HG03196 (cell line): Measurements from ENCODE around the gene CHST2.
"Not testable (repeated sequence)": the region's sequence is repeated elsewhere in the genome, so short reads cannot be mapped to it uniquely, and the experiment has no call there.

Experiments
- ATAC-seq: cut with Tn5 transposase; IDR thresholded peaks from one replicate; pipeline ENCODE4 v1.9.1; 2021; ENCODE audit not compliant: unreplicated experiment

Gene CHST2

DNA sequence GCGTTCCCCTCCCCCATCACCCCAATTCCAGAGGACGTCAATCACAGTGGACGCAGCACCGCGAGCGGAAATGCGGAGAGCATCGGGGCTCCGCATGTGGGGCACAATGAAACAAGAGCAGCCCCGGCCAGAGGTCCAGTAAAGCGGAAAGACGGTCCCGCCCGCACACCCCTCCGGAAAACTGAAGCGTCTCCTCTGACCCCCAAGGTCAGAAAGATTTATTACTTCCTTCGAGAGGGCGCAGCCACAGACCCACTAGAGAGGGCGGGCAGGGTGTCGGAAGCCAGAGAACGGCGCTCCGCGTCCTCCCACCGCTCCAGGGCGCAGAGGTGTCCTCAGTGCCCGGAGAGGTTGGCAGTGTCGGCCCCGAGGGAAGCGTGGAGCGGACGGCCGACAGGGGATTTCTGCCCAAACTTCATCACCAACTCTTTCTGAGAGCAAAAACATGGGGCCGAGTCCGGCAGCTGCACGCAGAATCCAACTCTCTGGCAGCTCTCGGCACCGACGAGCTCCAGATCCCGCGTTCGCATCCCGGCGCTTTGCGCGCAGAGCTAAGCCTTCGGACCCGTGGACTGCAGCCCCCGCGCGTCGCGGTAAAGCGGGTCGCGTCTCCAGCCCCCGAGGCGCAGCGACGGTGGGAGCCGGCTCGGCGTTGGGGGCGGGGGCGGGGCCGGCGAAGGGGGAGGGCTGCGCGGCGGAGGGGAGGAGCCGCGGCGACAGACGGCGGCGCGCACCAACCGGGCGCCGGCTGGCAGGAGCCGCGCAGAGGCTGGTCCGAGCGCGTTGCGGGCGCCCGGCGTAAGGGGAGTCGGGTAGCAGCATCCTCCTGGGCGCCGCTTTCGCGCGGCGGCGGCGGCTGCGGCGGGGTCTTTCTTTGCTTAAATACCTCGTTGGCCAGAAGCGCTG lies at the start of gene CHST2:
Gene CHST2 (plus strand): TSS at position 763 of the 906 bp plus-strand sequence. CDS start 1,046 bp downstream, outside the sequence.
- ATAC-seq: peak; percentile 84

DNA sequence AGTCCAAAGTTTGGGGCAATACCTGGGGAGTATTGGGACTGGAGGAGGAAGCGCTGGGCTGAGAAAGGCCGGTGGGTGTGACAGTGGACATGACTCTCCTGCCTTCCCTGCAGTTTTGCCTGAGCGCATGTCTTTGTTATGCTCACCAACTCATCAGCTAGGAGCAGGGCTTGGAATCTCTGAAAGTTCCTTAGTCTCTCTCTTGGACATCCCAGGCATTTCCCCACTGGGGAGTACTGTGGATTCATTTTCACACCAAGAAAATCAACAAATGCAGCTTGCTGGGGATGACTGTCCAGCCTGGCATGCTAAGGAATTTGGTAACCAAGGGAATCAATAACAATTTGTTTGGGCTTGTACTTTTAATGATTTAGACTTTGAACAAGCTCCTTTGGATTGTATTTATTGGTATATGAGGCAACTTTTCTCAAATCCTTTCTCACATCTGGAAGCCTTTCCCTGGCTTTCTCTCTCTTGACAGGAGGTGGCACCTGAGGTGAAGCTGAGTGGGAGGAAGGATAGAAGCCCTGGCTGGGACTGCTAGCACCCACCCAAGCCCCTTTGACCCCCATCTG lies 48.5 kb upstream of the CHST2 start:
- ATAC-seq: no peak

GRCh38 chr3:143071776-143072175 lies 47.8 kb upstream of the CHST2 start:
- no peak for ATAC-seq

DNA sequence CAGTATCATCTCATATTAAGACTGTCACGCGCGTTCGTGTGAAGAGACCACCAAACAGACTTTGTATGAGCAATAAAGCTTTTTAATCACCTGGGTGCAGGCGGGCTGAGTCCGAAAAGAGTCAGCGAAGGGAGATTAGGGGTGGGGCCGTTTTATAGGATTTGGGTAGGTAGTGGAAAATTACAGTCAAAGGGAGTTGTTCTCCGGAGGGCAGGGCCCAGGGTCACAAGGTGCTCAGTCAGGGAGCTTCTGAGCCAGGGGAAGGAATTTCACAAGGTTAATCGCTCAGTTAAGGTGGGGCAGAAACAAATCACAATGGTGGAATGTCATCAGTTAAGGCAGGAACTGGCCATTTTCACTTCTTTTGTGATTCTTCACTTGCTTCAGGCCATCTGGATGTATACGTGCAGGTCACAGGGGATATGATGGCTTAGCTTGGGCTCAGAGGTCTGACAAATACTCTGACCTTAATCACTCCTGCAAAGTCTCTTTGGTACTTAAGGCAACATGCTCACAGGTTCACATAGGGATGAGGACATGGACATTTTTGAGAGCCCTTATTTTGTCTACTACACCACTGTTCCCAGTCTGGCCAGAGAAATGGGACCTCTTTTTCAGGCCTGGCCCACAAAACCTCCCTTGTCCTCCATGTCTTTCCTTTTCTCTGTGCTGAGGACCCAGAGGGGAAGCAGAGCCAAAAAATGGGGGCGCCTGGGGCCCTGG lies 47.1 kb upstream of the CHST2 start:
- ATAC-seq: not testable (repeated sequence)

- not testable (repeated sequence) for ATAC-seq
Measured at GRCh38 chr3:143073541-143073940, 46.0 kb upstream of the CHST2 start.

DNA sequence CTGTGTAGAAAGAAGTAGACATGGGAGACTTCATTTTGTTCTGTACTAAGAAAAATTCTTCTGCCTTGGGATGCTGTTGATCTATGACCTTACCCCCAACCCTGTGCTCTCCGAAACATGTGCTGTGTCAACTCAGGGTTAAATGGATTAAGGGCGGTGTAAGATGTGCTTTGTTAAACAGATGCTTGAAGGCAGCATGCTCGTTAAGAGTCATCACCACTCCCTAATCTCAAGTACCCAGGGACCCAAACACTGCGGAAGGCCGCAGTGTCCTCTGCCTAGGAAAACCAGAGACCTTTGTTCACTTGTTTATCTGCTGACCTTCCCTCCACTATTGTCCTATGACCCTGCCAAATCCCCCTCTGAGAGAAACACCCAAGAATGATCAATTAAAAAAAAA lies 45.6 kb upstream of the CHST2 start:
- not testable (repeated sequence) for ATAC-seq

DNA sequence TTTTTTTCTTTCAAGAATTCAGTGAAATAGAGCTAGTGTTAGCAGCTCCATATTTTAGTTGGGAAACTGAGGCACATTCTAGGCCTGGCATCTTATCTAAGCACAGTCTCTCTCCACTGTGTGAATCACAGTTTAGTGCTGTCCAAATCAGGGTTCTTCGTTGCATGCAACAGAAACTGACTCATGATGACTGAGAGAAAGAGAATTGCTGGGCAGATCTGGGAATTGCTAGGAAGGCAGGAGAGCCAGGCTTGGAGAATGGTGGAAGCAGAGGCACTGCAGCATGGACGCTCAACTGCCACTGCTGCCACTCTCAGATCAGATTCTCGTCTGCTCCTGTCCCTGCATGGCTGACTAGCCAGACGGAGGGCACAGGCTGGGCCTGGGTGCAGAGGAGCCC lies 40.7 kb upstream of the CHST2 start:
- ATAC-seq: no peak

DNA sequence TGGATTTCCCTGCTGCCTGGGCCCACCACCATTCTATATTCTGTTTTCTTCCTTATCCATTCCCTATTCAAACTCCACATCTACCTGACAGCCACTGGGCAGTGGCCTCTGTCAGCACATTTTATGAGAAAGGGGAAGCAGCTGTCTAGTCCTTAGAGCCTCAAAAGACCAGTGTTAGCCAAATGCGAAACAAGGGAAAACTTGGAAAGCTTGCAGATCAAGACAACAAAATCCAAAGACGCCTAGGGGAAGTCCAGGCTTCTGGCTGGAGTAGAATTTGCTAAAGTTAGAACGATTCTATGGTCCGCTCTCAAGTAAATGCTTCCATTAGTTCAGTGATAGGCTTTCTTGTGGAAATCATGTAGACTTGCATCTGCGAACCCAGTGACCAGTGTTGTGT lies 39.4 kb upstream of the CHST2 start:
- ATAC-seq: no peak

DNA sequence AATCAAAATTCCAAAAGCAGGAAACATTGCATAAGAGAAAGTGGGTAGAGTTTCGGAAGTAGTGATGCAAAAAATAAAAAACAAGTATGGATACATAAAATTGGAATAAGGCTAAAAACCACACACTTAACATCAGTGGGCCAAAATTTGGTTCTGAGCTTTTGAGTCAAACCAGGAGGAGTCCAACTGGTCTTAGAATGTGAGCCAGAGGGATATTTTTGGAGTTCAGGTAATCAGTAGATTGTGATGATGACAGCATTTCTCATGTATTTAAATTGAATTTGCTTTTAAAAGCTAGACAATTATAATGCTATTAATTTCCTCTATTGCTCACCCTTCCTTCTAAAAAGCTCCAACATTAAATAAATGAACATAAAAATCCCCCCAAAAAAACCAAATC lies 38.2 kb upstream of the CHST2 start:
- ATAC-seq: no peak

- ATAC-seq: peak; percentile 79
Measured at GRCh38 chr3:143081844-143082778, 37.5 kb upstream of the CHST2 start.

DNA sequence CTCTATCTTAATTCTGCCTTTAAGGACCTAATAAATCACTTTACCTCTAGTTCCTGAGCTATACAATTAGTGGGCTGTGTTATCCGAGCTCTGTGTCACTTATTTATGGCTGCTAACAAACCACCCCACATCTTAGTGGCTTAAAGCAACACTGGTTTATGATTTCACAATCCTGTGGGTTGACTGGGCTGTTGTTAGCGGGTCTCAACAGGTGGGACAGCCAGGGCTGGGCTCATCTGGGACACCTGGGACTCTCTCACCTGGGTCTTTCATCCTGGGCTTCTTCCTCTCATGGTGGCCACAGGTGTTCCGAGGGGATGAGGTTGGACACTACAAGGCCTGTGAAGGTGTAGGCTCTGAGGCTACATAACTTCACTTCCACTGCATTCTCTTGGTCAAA lies 35.8 kb upstream of the CHST2 start:
- no peak for ATAC-seq

GRCh38 chr3:143084856-143085731 lies 34.5 kb upstream of the CHST2 start:
- peak; percentile 71 for ATAC-seq

DNA sequence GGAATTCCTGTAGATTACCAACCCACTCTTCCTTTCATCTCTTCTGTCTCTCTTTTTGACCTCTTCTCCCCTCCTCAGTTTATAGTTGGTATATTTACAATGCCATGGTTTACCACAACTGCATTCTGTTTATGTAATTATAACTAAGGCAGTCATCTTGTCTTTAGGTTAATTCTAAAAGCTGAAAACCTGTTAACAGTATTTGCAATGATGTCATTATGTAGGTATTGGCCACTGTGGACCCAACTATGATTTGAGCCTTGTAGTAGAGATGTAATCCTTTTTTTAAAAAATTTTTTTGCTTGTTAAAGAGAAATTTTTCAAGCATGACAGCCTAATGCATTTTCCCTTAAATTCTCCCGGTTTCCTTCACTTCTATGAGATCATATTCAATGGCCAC lies 30.7 kb upstream of the CHST2 start:
- ATAC-seq: no peak

DNA sequence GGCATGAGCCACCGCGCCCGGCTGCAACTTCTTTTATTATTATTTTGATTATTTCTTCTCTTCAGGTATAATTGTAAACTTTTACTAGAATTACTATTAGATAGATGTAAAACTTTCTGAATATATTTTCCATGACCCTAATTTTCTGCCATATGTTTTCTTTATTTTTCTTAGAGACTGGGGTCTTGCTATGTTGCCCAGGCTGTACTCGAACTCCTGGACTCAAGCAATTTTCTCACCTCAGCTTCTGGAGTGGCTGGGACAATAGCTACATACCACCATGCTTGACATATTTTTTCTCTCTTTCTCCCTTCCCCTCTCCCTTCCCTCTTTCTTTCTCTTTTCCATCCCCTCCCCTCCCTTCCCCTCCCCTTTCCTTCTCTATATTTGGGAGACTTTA lies 29.6 kb upstream of the CHST2 start:
- ATAC-seq: no peak

GRCh38 chr3:143090486-143090885 lies 29.1 kb upstream of the CHST2 start:
- ATAC-seq: no peak

GRCh38 chr3:143090976-143091837 lies 28.4 kb upstream of the CHST2 start:
- no peak for ATAC-seq

DNA sequence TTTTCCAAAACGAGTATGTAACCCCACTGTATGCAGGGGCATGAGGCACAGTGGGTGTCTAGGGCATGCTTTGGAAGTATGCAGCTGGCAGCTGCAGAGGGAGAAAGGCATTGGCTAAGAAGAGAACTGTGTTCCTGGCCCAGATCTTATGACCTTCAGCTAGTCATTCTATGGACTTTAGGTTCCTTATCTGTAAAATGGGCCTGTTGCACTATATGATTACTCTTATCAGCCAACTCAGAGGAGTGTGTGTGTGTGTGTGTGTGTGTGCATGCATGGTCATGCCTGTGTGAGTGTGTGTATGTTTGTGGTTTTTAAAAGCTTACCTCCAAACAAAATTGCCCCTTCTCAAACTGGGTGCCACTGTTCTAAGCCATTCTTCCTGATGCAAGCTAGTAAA lies 27.4 kb upstream of the CHST2 start:
- no peak for ATAC-seq

DNA sequence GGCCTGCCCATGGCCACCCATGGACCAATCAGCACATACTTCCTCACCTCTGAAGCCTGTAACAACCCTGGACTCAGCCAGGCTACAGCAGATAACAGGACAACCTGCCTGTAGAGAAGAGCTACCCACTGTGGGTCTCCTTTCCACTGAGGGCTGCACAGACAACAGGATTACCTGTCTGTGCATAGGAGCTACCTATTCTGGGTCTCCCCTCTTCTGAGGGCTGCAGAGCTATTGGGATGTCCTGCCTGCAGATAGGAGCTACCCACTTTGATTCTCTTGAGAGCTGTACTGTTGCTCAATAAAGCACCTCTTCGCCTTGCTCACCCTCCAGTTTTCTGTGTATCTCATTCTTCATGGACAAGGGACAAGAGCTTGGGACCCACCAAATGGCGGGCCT lies 23.8 kb upstream of the CHST2 start:
- no peak for ATAC-seq
